Breast epithelium (tissue), 4 donors: Measurements from ENCODE around the gene OSBPL5. TPM values are rescaled to one million over a fixed set of nuclear protein-coding genes. Genes with fewer than 3 reads are reported as not detected.

ENCODE experiments used
- DNase-seq, 2 donors: peaks; one replicate each; pipeline ENCODE4 v3.0.0-alpha.2; 2019; ENCODE audit warnings: low spot score in 2 of 2
- H3K27ac ChIP-seq, 2 donors: fragments of 200-600 bp; sonication (generic) in 1 of 2; one replicate each; pipeline ENCODE4 v1.5.1; 2016 to 2019; ENCODE audit warnings: mild to moderate bottlenecking in 1 of 2
- H3K27me3 ChIP-seq, 2 donors: fragments of 200-600 bp; sonication (generic) in 1 of 2; one replicate each; pipeline versions ENCODE4 v1.5.1 to v1.6.0; 2017 to 2019; ENCODE audit warnings: control low read depth in 1 of 2, mild to moderate bottlenecking in 1 of 2
- H3K36me3 ChIP-seq: fragments of 200-600 bp; one replicate; pipeline ENCODE4 v1.5.1; 2019
- H3K4me1 ChIP-seq, 2 donors: fragments of 200-600 bp; sonication (generic); one replicate each; pipeline ENCODE4 v1.5.1; 2016 to 2019; ENCODE audit warnings: control low read depth in 1 of 2
- H3K4me3 ChIP-seq, 3 donors: fragments of 200-600 bp; sonication (generic); 1 replicate in 2 of 3; 2 replicates in 1 of 3; pipeline ENCODE4 v1.5.1; 2016 to 2019; ENCODE audit warnings: mild to moderate bottlenecking in 3 of 3, moderate library complexity in 2 of 3
- H3K9me3 ChIP-seq, 2 donors: fragments of 200-600 bp; sonication (generic) in 1 of 2; one replicate each; pipeline ENCODE4 v1.5.1; 2016 to 2019; ENCODE audit warnings: control low read depth in 1 of 2
- CTCF ChIP-seq, 3 donors: fragments of 450-650 bp; IDR thresholded peaks; one replicate each; pipeline ENCODE4 v1.5.1; 2016 to 2017; ENCODE audit warnings: antibody characterized with exemption in 3 of 3, mild to moderate bottlenecking in 3 of 3, moderate library complexity in 3 of 3
- POLR2A ChIP-seq: fragments of 450-650 bp; IDR thresholded peaks from one replicate; pipeline ENCODE4 v1.6.1; 2016; ENCODE audit warnings: antibody characterized with exemption, mild to moderate bottlenecking, moderate library complexity
- POLR2AphosphoS5 ChIP-seq, 3 donors: sonication (generic); formaldehyde crosslinking; IDR thresholded peaks; one replicate each; pipeline ENCODE4 v1.6.1; 2017; ENCODE audit warnings: antibody characterized with exemption in 3 of 3
- intact Hi-C: fragments of 100-400 bp; cut with DNase I; formaldehyde crosslinking; loops from one replicate; pipeline ENCODE4 v1.15.1; 2023; ENCODE audit warnings: low total_unique reads
- total RNA-seq, 3 donors: library from RNA; depleted of rRNA; stranded (reverse); fragments of >200 nt; gene quantifications; one replicate each; pipeline ENCODE4 v1.1.0, GENCODE V29; 2016

Gene OSBPL5
- total RNA-seq, 3 donors from 2014 or later: 25.3 to 64.2 (median 27.8) TPM

- no peak for TF ChIP-seq POLR2AphosphoS5 (IDR thresholded peaks at IDR 0.05)
- no peak for TF ChIP-seq POLR2A
- no peak for TF ChIP-seq CTCF (IDR thresholded peaks at IDR 0.05)
- intact Hi-C loops: no loop called here
These were observed 28.3 kb downstream of the OSBPL5 start for GRCh38 chr11:3136546-3137455.

GRCh38 chr11:3135481-3136440, 29.3 kb downstream of the OSBPL5 start:
- no peak overlapping the region for H3K4me3 ChIP-seq
- H3K9me3 ChIP-seq: no peaks in the 10 kb centered on the region
- TF ChIP-seq CTCF (IDR thresholded peaks at IDR 0.05) (no peak), POLR2AphosphoS5 (IDR thresholded peaks at IDR 0.05) (no peak), POLR2A (no peak)
- H3K27ac ChIP-seq: no peak overlapping the region
- DNase-seq: no peak
- intact Hi-C loops: no loop called here
- no peaks in the 10 kb centered on the region for H3K36me3 ChIP-seq
- no peaks in the 10 kb centered on the region for H3K27me3 ChIP-seq
- no peaks in the 10 kb centered on the region for H3K4me1 ChIP-seq

More at GRCh38 chr11:3136546-3137455, 28.3 kb downstream of the OSBPL5 start:
- no peaks in the 10 kb centered on the region for H3K27me3 ChIP-seq
- H3K4me3 ChIP-seq: no peak overlapping the region
- no peaks in the 10 kb centered on the region for H3K4me1 ChIP-seq
- no peaks in the 10 kb centered on the region for H3K36me3 ChIP-seq
- no peaks in the 10 kb centered on the region for H3K9me3 ChIP-seq
- no peak overlapping the region for H3K27ac ChIP-seq
- DNase-seq: no peak

- no peak for DNase-seq
- no peaks in the 10 kb centered on the region for H3K9me3 ChIP-seq
- no peaks in the 10 kb centered on the region for H3K27me3 ChIP-seq
- no peak overlapping the region for H3K4me3 ChIP-seq
- intact Hi-C loops: no loop called here
- no peak for TF ChIP-seq CTCF (IDR thresholded peaks at IDR 0.05)
- TF ChIP-seq POLR2AphosphoS5 (IDR thresholded peaks at IDR 0.05): no peak
- TF ChIP-seq POLR2A: no peak
- H3K27ac ChIP-seq: no peak overlapping the region
- no peaks in the 10 kb centered on the region for H3K36me3 ChIP-seq
- peaks cover 5 to 7% of the 10 kb centered on the region in 2 donors for H3K4me1 ChIP-seq
These were observed 30.2 kb downstream of the OSBPL5 start for GRCh38 chr11:3134651-3135480.

GRCh38 chr11:3134218-3134621, 30.9 kb downstream of the OSBPL5 start:
- DNase-seq: no peak
- no peaks in the 10 kb centered on the region for H3K9me3 ChIP-seq
- H3K4me1 ChIP-seq: peaks cover 5 to 7% of the 10 kb centered on the region in 2 donors
- no peak overlapping the region for H3K4me3 ChIP-seq
- no peak for TF ChIP-seq POLR2A
- no peak for TF ChIP-seq CTCF (IDR thresholded peaks at IDR 0.05)
- TF ChIP-seq POLR2AphosphoS5 (IDR thresholded peaks at IDR 0.05): no peak
- no peaks in the 10 kb centered on the region for H3K27me3 ChIP-seq
- H3K27ac ChIP-seq: no peak overlapping the region
- H3K36me3 ChIP-seq: no peaks in the 10 kb centered on the region
- intact Hi-C loops: no loop called here
